Sigmoid colon (tissue), 7 donors: ENCODE measurements around the gene MINK1. TPM values are rescaled to one million over a fixed set of nuclear protein-coding genes. Genes with fewer than 3 reads are reported as not detected.

Experiments
- DNase-seq: peaks from one replicate; pipeline ENCODE4 v3.0.0-alpha.2; 2019
- H3K27ac ChIP-seq, 4 donors: fragments of 200-600 bp; sonication (generic); one replicate each; pipeline ENCODE4 v1.5.1; 2016 to 2019; ENCODE audit warnings: mild to moderate bottlenecking in 1 of 4
- H3K27me3 ChIP-seq, 3 donors: fragments of 200-600 bp; sonication (generic); one replicate each; pipeline ENCODE4 v1.5.1; 2019; ENCODE audit warnings: mild to moderate bottlenecking in 1 of 3
- H3K36me3 ChIP-seq, 4 donors: fragments of 200-600 bp; sonication (generic); one replicate each; pipeline ENCODE4 v1.5.1; 2016 to 2019
- H3K4me1 ChIP-seq, 4 donors: fragments of 200-600 bp; sonication (generic); one replicate each; pipeline ENCODE4 v1.5.1; 2017 to 2019
- H3K4me3 ChIP-seq, 4 donors: fragments of 200-600 bp; sonication (generic); one replicate each; pipeline ENCODE4 v1.5.1; 2017 to 2019; ENCODE audit warnings: mild to moderate bottlenecking in 2 of 4, moderate library complexity in 1 of 4
- H3K9me3 ChIP-seq, 4 donors: fragments of 200-600 bp in 3 of 4; sonication (generic) in 3 of 4; one replicate each; pipeline versions ENCODE4 v1.5.1 to v1.6.1; 2013 to 2019
- CTCF ChIP-seq, 4 experiments: fragments of 450-650 bp in 3 of 4; fragments of 200-600 bp in 1 of 4; IDR thresholded peaks; one replicate each; pipeline ENCODE4 v1.5.1; 2016 to 2019; ENCODE audit warnings: antibody characterized with exemption in 4 of 4, mild to moderate bottlenecking in 3 of 4, moderate library complexity in 2 of 4
- EP300 ChIP-seq, 4 donors: sonication (generic); formaldehyde crosslinking; IDR thresholded peaks; one replicate each; pipeline ENCODE4 v1.6.1; 2017; ENCODE audit warnings: antibody characterized with exemption in 4 of 4
- POLR2A ChIP-seq, 2 donors: fragments of 450-650 bp; IDR thresholded peaks; one replicate each; pipeline ENCODE4 v1.6.1; 2016; ENCODE audit warnings: antibody characterized with exemption in 2 of 2, mild to moderate bottlenecking in 2 of 2, moderate library complexity in 2 of 2
- POLR2AphosphoS5 ChIP-seq, 4 donors: sonication (generic); formaldehyde crosslinking; IDR thresholded peaks; one replicate each; pipeline ENCODE4 v1.6.1; 2017; ENCODE audit warnings: antibody characterized with exemption in 4 of 4
- WGBS, 2 donors: extraction: QIAGEN DNeasy Blood & Tissue Kit; methylation state at CpG; one replicate each; pipeline ENCODE4 v1.1.7; 2013; 5-methylcytosine and 5-hydroxymethylcytosine counted together
- intact Hi-C: fragments of 100-400 bp; cut with DNase I; formaldehyde crosslinking; loops from one replicate; pipeline ENCODE4 v1.15.1; 2023
- polyA plus RNA-seq, 3 donors: library from polyadenylated mRNA; stranded (reverse); fragments of 200-250 nt; gene quantifications; one replicate each; pipeline ENCODE4 v1.2.3, GENCODE V29; 2013
- total RNA-seq, 4 donors: library from RNA; depleted of rRNA; stranded (reverse); fragments of >200 nt; gene quantifications; one replicate each; pipeline ENCODE4 v1.1.0, GENCODE V29; 2016
- donor health status: healthy with polysubstance abuse.
- donor health status: Bipolar disorder and iron deficiency.
- donor health status: healthy.

MINK1 gene
- total and polyA plus RNA-seq, 7 donors: 17.1 to 117 (median 43.8) TPM

- Histone ChIP-seq H3K9me3 (no peaks in the 10 kb centered on the region), H3K27me3 (peaks cover 0 to 27% (median 0%) of the 10 kb centered on the region in 3 donors), H3K4me1 (peaks cover 0 to 50% (median 45%) of the 10 kb centered on the region in 4 donors), H3K36me3 (no peaks in the 10 kb centered on the region), H3K4me3 (peak overlapping the region in 1 of 4 donors; percentile 76), H3K27ac (peak overlapping the region in 2 of 4 donors; percentile 96 to 99)
- intact Hi-C loops: loop anchor here (5.0 kb wide), 1 partner anchor 199 kb away; the partner anchor contains the start of gene CAMTA2
- no peak for DNase-seq
- TF ChIP-seq CTCF (IDR thresholded peaks at IDR 0.05): no peak
- WGBS, 2 donors: 57 to 75% methylated on average over 14 of the region's 14 CpGs
These were observed 44.9 kb upstream of the MINK1 start for GRCh38 chr17:4788159-4788806.

- H3K4me1 ChIP-seq: peaks cover 0 to 50% (median 45%) of the 10 kb centered on the region in 4 donors
- no peak for DNase-seq
These were observed 44.1 kb upstream of the MINK1 start, which contains the start of gene GLTPD2 for GRCh38 chr17:4788807-4789700. Gene GLTPD2, plus strand, starts transcription at chr17:4788964. Its CDS starts 48 bp downstream, at chr17:4789012.

GRCh38 chr17:4789701-4789950, 43.5 kb upstream of the MINK1 start:
- Histone ChIP-seq H3K27me3 (peaks cover 0 to 14% (median 0%) of the 10 kb centered on the region in 3 donors), H3K4me3 (peak overlapping the region; percentile 59 to 77 (median 72)), H3K9me3 (no peaks in the 10 kb centered on the region), H3K4me1 (peaks cover 0 to 50% (median 45%) of the 10 kb centered on the region in 4 donors), H3K36me3 (no peaks in the 10 kb centered on the region), H3K27ac (peak overlapping the region; percentile 95 to 99 (median 96))
- no peak for TF ChIP-seq EP300 (IDR thresholded peaks at IDR 0.05)
- TF ChIP-seq POLR2AphosphoS5 (IDR thresholded peaks at IDR 0.05): no peak
- TF ChIP-seq POLR2A (IDR thresholded peaks at IDR 0.05): no peak
- no peak for TF ChIP-seq CTCF (IDR thresholded peaks at IDR 0.05)
- 0% methylated on average over 25 of the region's 25 CpGs for WGBS, 2 donors
- DNase-seq: no peak
- intact Hi-C loops: loop anchor here (1.0 to 5.0 kb wide), 2 partner anchors 100 to 198 kb away; partner anchors contain the start of gene CAMTA2

More at GRCh38 chr17:4788807-4789700, 44.1 kb upstream of the MINK1 start, which contains the start of gene GLTPD2:
- no peaks in the 10 kb centered on the region for H3K9me3 ChIP-seq
- peak within 1 kb of the TSS; percentile 95 to 99 (median 96) for H3K27ac ChIP-seq
- TF ChIP-seq POLR2A (IDR thresholded peaks at IDR 0.05) (no peak), EP300 (IDR thresholded peaks at IDR 0.05) (no peak), CTCF (IDR thresholded peaks at IDR 0.05) (no peak), POLR2AphosphoS5 (IDR thresholded peaks at IDR 0.05) (no peak)
- no peaks in the 10 kb centered on the region for H3K36me3 ChIP-seq
- peaks cover 0 to 20% (median 0%) of the 10 kb centered on the region in 3 donors for H3K27me3 ChIP-seq
- intact Hi-C loops: loop anchor here (1.0 to 5.0 kb wide), 2 partner anchors 100 to 198 kb away; partner anchors contain the start of gene CAMTA2
- peak within 1 kb of the TSS; percentile 59 to 77 (median 72) for H3K4me3 ChIP-seq
- 10 to 19% methylated on average over 62 of the region's 62 CpGs for WGBS, 2 donors

GRCh38 chr17:4789951-4790704, 43.0 kb upstream of the MINK1 start:
- peak; percentile 84 to 95 (median 90) for TF ChIP-seq POLR2AphosphoS5 (IDR thresholded peaks at IDR 0.05)
- TF ChIP-seq EP300 (IDR thresholded peaks at IDR 0.05): no peak
- TF ChIP-seq CTCF (IDR thresholded peaks at IDR 0.05): peak; percentile 31 to 86 (median 74)
- TF ChIP-seq POLR2A (IDR thresholded peaks at IDR 0.05): peak; percentile 91
- no peaks in the 10 kb centered on the region for H3K36me3 ChIP-seq
- intact Hi-C loops: loop anchor here (1.0 to 5.0 kb wide), 2 partner anchors 99 to 197 kb away; partner anchors contain the start of gene CAMTA2
- peak overlapping the region; percentile 95 to 99 (median 96) for H3K27ac ChIP-seq
- 0% methylated on average over 91 of the region's 91 CpGs for WGBS, 2 donors
- H3K4me3 ChIP-seq: peak overlapping the region; percentile 59 to 77 (median 72)
- peak; percentile 94 for DNase-seq
- no peaks in the 10 kb centered on the region for H3K9me3 ChIP-seq
- H3K4me1 ChIP-seq: peaks cover 0 to 46% (median 41%) of the 10 kb centered on the region in 4 donors
- peaks cover 0 to 9% (median 0%) of the 10 kb centered on the region in 3 donors for H3K27me3 ChIP-seq
